Measurements from ENCODE around the gene ATG16L1. TPM values are rescaled to one million over a fixed set of nuclear protein-coding genes. Genes with fewer than 3 reads are reported as not detected.

ATG16L1 gene
- total RNA-seq, 1 donor from 2014 or later: 18.3 TPM

GRCh38 chr2:233319256-233319655 is 67.8 kb downstream of the ATG16L1 start:
- H3K27ac ChIP-seq (ENCODE audit: low read depth, low read length): no peak overlapping the region
- H3K4me3 ChIP-seq (ENCODE audit: low read length in 3 of 3): no peak overlapping the region
- no peaks in the 10 kb centered on the region for H3K9me3 ChIP-seq (ENCODE audit: control insufficient read depth in 3 of 3, low read length in 3 of 3)
- no peaks in the 10 kb centered on the region for H3K36me3 ChIP-seq (ENCODE audit: control insufficient read depth in 3 of 3, insufficient read depth in 3 of 3, low read length in 3 of 3)
- no peaks in the 10 kb centered on the region for H3K4me1 ChIP-seq (ENCODE audit: control insufficient read depth in 3 of 3, insufficient read depth in 3 of 3, low read length in 3 of 3)
- H3K9ac ChIP-seq (ENCODE audit: low read depth in 1 of 3, low read length in 3 of 3): no peak overlapping the region
- peaks cover 0 to 11% (median 6%) of the 10 kb centered on the region in 3 donors for H3K27me3 ChIP-seq (ENCODE audit: control insufficient read depth in 3 of 3, insufficient read depth in 3 of 3, low read length in 3 of 3)

GRCh38 chr2:233320470-233320869 is 69.0 kb downstream of the ATG16L1 start:
- no peak overlapping the region for H3K9ac ChIP-seq (ENCODE audit: low read depth in 1 of 3, low read length in 3 of 3)
- H3K4me3 ChIP-seq (ENCODE audit: low read length in 3 of 3): no peak overlapping the region
- H3K9me3 ChIP-seq (ENCODE audit: control insufficient read depth in 3 of 3, low read length in 3 of 3): no peaks in the 10 kb centered on the region
- H3K27ac ChIP-seq (ENCODE audit: low read depth, low read length): no peak overlapping the region
- no peaks in the 10 kb centered on the region for H3K36me3 ChIP-seq (ENCODE audit: control insufficient read depth in 3 of 3, insufficient read depth in 3 of 3, low read length in 3 of 3)
- peaks cover 0 to 12% (median 6%) of the 10 kb centered on the region in 3 donors for H3K27me3 ChIP-seq (ENCODE audit: control insufficient read depth in 3 of 3, insufficient read depth in 3 of 3, low read length in 3 of 3)
- H3K4me1 ChIP-seq (ENCODE audit: control insufficient read depth in 3 of 3, insufficient read depth in 3 of 3, low read length in 3 of 3): no peaks in the 10 kb centered on the region

- H3K9ac ChIP-seq (ENCODE audit: low read depth in 1 of 3, low read length in 3 of 3): no peak overlapping the region
- H3K4me1 ChIP-seq (ENCODE audit: control insufficient read depth in 3 of 3, insufficient read depth in 3 of 3, low read length in 3 of 3): no peaks in the 10 kb centered on the region
- no peak overlapping the region for H3K27ac ChIP-seq (ENCODE audit: low read depth, low read length)
Observed at GRCh38 chr2:233321166-233321565, 69.7 kb downstream of the ATG16L1 start.

GRCh38 chr2:233323851-233324250 is 72.4 kb downstream of the ATG16L1 start:
- H3K27me3 ChIP-seq (ENCODE audit: control insufficient read depth in 3 of 3, insufficient read depth in 3 of 3, low read length in 3 of 3): peaks cover 0 to 12% (median 6%) of the 10 kb centered on the region in 3 donors
- no peak overlapping the region for H3K27ac ChIP-seq (ENCODE audit: low read depth, low read length)
- no peak overlapping the region for H3K4me3 ChIP-seq (ENCODE audit: low read length in 3 of 3)
- H3K4me1 ChIP-seq (ENCODE audit: control insufficient read depth in 3 of 3, insufficient read depth in 3 of 3, low read length in 3 of 3): no peaks in the 10 kb centered on the region
- H3K9ac ChIP-seq (ENCODE audit: low read depth in 1 of 3, low read length in 3 of 3): no peak overlapping the region
- no peaks in the 10 kb centered on the region for H3K36me3 ChIP-seq (ENCODE audit: control insufficient read depth in 3 of 3, insufficient read depth in 3 of 3, low read length in 3 of 3)
- H3K9me3 ChIP-seq (ENCODE audit: control insufficient read depth in 3 of 3, low read length in 3 of 3): no peaks in the 10 kb centered on the region

More at GRCh38 chr2:233321166-233321565, 69.7 kb downstream of the ATG16L1 start:
- H3K9me3 ChIP-seq (ENCODE audit: control insufficient read depth in 3 of 3, low read length in 3 of 3): no peaks in the 10 kb centered on the region
- no peaks in the 10 kb centered on the region for H3K36me3 ChIP-seq (ENCODE audit: control insufficient read depth in 3 of 3, insufficient read depth in 3 of 3, low read length in 3 of 3)
- peaks cover 0 to 12% (median 6%) of the 10 kb centered on the region in 3 donors for H3K27me3 ChIP-seq (ENCODE audit: control insufficient read depth in 3 of 3, insufficient read depth in 3 of 3, low read length in 3 of 3)
- no peak overlapping the region for H3K4me3 ChIP-seq (ENCODE audit: low read length in 3 of 3)

GRCh38 chr2:233325256-233325655 is 73.8 kb downstream of the ATG16L1 start:
- Histone ChIP-seq H3K4me1 (ENCODE audit: control insufficient read depth in 3 of 3, insufficient read depth in 3 of 3, low read length in 3 of 3) (no peaks in the 10 kb centered on the region), H3K9me3 (ENCODE audit: control insufficient read depth in 3 of 3, low read length in 3 of 3) (no peaks in the 10 kb centered on the region), H3K9ac (ENCODE audit: low read depth in 1 of 3, low read length in 3 of 3) (no peak overlapping the region), H3K27ac (ENCODE audit: low read depth, low read length) (no peak overlapping the region), H3K4me3 (ENCODE audit: low read length in 3 of 3) (no peak overlapping the region), H3K36me3 (ENCODE audit: control insufficient read depth in 3 of 3, insufficient read depth in 3 of 3, low read length in 3 of 3) (no peaks in the 10 kb centered on the region), H3K27me3 (ENCODE audit: control insufficient read depth in 3 of 3, insufficient read depth in 3 of 3, low read length in 3 of 3) (peaks cover 0 to 6% (median 4%) of the 10 kb centered on the region in 3 donors)

GRCh38 chr2:233325814-233326213 is 74.3 kb downstream of the ATG16L1 start:
- H3K36me3 ChIP-seq (ENCODE audit: control insufficient read depth in 3 of 3, insufficient read depth in 3 of 3, low read length in 3 of 3): no peaks in the 10 kb centered on the region
- peaks cover 0 to 2% (median 0%) of the 10 kb centered on the region in 3 donors for H3K27me3 ChIP-seq (ENCODE audit: control insufficient read depth in 3 of 3, insufficient read depth in 3 of 3, low read length in 3 of 3)
- H3K27ac ChIP-seq (ENCODE audit: low read depth, low read length): no peak overlapping the region
- no peaks in the 10 kb centered on the region for H3K9me3 ChIP-seq (ENCODE audit: control insufficient read depth in 3 of 3, low read length in 3 of 3)
- no peak overlapping the region for H3K9ac ChIP-seq (ENCODE audit: low read depth in 1 of 3, low read length in 3 of 3)
- no peaks in the 10 kb centered on the region for H3K4me1 ChIP-seq (ENCODE audit: control insufficient read depth in 3 of 3, insufficient read depth in 3 of 3, low read length in 3 of 3)
- no peak overlapping the region for H3K4me3 ChIP-seq (ENCODE audit: low read length in 3 of 3)

GRCh38 chr2:233326500-233326899 is 75.0 kb downstream of the ATG16L1 start:
- Histone ChIP-seq H3K4me3 (ENCODE audit: low read length in 3 of 3) (no peak overlapping the region), H3K27me3 (ENCODE audit: control insufficient read depth in 3 of 3, insufficient read depth in 3 of 3, low read length in 3 of 3) (peaks cover 0 to 2% (median 0%) of the 10 kb centered on the region in 3 donors), H3K9me3 (ENCODE audit: control insufficient read depth in 3 of 3, low read length in 3 of 3) (no peaks in the 10 kb centered on the region), H3K36me3 (ENCODE audit: control insufficient read depth in 3 of 3, insufficient read depth in 3 of 3, low read length in 3 of 3) (no peaks in the 10 kb centered on the region), H3K9ac (ENCODE audit: low read depth in 1 of 3, low read length in 3 of 3) (no peak overlapping the region), H3K27ac (ENCODE audit: low read depth, low read length) (no peak overlapping the region), H3K4me1 (ENCODE audit: control insufficient read depth in 3 of 3, insufficient read depth in 3 of 3, low read length in 3 of 3) (no peaks in the 10 kb centered on the region)

GRCh38 chr2:233328922-233329321 is 77.4 kb downstream of the ATG16L1 start:
- H3K36me3 ChIP-seq (ENCODE audit: control insufficient read depth in 3 of 3, insufficient read depth in 3 of 3, low read length in 3 of 3): no peaks in the 10 kb centered on the region
- H3K4me1 ChIP-seq (ENCODE audit: control insufficient read depth in 3 of 3, insufficient read depth in 3 of 3, low read length in 3 of 3): no peaks in the 10 kb centered on the region
- H3K27ac ChIP-seq (ENCODE audit: low read depth, low read length): no peak overlapping the region
- H3K4me3 ChIP-seq (ENCODE audit: low read length in 3 of 3): no peak overlapping the region
- H3K9ac ChIP-seq (ENCODE audit: low read depth in 1 of 3, low read length in 3 of 3): no peak overlapping the region
- peaks cover 0 to 2% (median 0%) of the 10 kb centered on the region in 3 donors for H3K27me3 ChIP-seq (ENCODE audit: control insufficient read depth in 3 of 3, insufficient read depth in 3 of 3, low read length in 3 of 3)
- H3K9me3 ChIP-seq (ENCODE audit: control insufficient read depth in 3 of 3, low read length in 3 of 3): no peaks in the 10 kb centered on the region

- no peaks in the 10 kb centered on the region for H3K4me1 ChIP-seq (ENCODE audit: control insufficient read depth in 3 of 3, insufficient read depth in 3 of 3, low read length in 3 of 3)
- H3K4me3 ChIP-seq (ENCODE audit: low read length in 3 of 3): no peak overlapping the region
- no peaks in the 10 kb centered on the region for H3K9me3 ChIP-seq (ENCODE audit: control insufficient read depth in 3 of 3, low read length in 3 of 3)
- H3K27ac ChIP-seq (ENCODE audit: low read depth, low read length): no peak overlapping the region
- H3K9ac ChIP-seq (ENCODE audit: low read depth in 1 of 3, low read length in 3 of 3): no peak overlapping the region
- H3K36me3 ChIP-seq (ENCODE audit: control insufficient read depth in 3 of 3, insufficient read depth in 3 of 3, low read length in 3 of 3): no peaks in the 10 kb centered on the region
- H3K27me3 ChIP-seq (ENCODE audit: control insufficient read depth in 3 of 3, insufficient read depth in 3 of 3, low read length in 3 of 3): peaks cover 0 to under 1% (median 0%) of the 10 kb centered on the region in 3 donors
Observed at GRCh38 chr2:233329489-233330135, 78.1 kb downstream of the ATG16L1 start.

- no peak overlapping the region for H3K9ac ChIP-seq (ENCODE audit: low read depth in 1 of 3, low read length in 3 of 3)
- peaks cover 0 to 3% (median 0%) of the 10 kb centered on the region in 3 donors for H3K27me3 ChIP-seq (ENCODE audit: control insufficient read depth in 3 of 3, insufficient read depth in 3 of 3, low read length in 3 of 3)
- H3K4me1 ChIP-seq (ENCODE audit: control insufficient read depth in 3 of 3, insufficient read depth in 3 of 3, low read length in 3 of 3): no peaks in the 10 kb centered on the region
- H3K36me3 ChIP-seq (ENCODE audit: control insufficient read depth in 3 of 3, insufficient read depth in 3 of 3, low read length in 3 of 3): no peaks in the 10 kb centered on the region
- no peak overlapping the region for H3K27ac ChIP-seq (ENCODE audit: low read depth, low read length)
- H3K9me3 ChIP-seq (ENCODE audit: control insufficient read depth in 3 of 3, low read length in 3 of 3): no peaks in the 10 kb centered on the region
- no peak overlapping the region for H3K4me3 ChIP-seq (ENCODE audit: low read length in 3 of 3)
Observed at GRCh38 chr2:233331536-233331935, 80.1 kb downstream of the ATG16L1 start.

Data from skeletal muscle tissue (tissue), 4 donors.